Measurements from ENCODE around the gene PAWR.
"Not testable (repeated sequence)": the region's sequence is repeated elsewhere in the genome, so short reads cannot be mapped to it uniquely, and the experiment has no call there.

Gene PAWR

GRCh38 chr12:79592865-79593264, 97.9 kb downstream of the PAWR start:
- DNase-seq (ENCODE audit: low read depth): no peak

- no peak for DNase-seq (ENCODE audit: low read depth)
Observed at GRCh38 chr12:79591988-79592387, 98.8 kb downstream of the PAWR start.

- no peak for DNase-seq (ENCODE audit: low read depth)
Observed at GRCh38 chr12:79590751-79591150, 100.0 kb downstream of the PAWR start.

- no peak for DNase-seq (ENCODE audit: low read depth)
Observed at GRCh38 chr12:79587368-79587767, 103.4 kb downstream of the PAWR start.

GRCh38 chr12:79585147-79585546, 105.6 kb downstream of the PAWR start:
- no peak for DNase-seq (ENCODE audit: low read depth)

GRCh38 chr12:79573820-79574219, 116.9 kb downstream of the PAWR start:
- no peak for DNase-seq (ENCODE audit: low read depth)

- DNase-seq (ENCODE audit: low read depth): no peak
Observed at GRCh38 chr12:79569679-79570078, 121.1 kb downstream of the PAWR start.

GRCh38 chr12:79567175-79567563, 123.6 kb downstream of the PAWR start:
- DNase-seq (ENCODE audit: low read depth): no peak

- no peak for DNase-seq (ENCODE audit: low read depth)
Observed at GRCh38 chr12:79566452-79567174, 124.2 kb downstream of the PAWR start.

GRCh38 chr12:79564727-79565350, 125.9 kb downstream of the PAWR start:
- not testable (repeated sequence) for DNase-seq (ENCODE audit: low read depth)

GRCh38 chr12:79563021-79563740, 127.6 kb downstream of the PAWR start:
- no peak for DNase-seq (ENCODE audit: low read depth)

- DNase-seq (ENCODE audit: low read depth): no peak
Observed at GRCh38 chr12:79561401-79562132, 129.2 kb downstream of the PAWR start.

GRCh38 chr12:79560225-79560889, 130.4 kb downstream of the PAWR start:
- DNase-seq (ENCODE audit: low read depth): no peak

GRCh38 chr12:79559591-79559990, 131.2 kb downstream of the PAWR start:
- DNase-seq (ENCODE audit: low read depth): no peak

- DNase-seq (ENCODE audit: low read depth): no peak
Observed at GRCh38 chr12:79558924-79559469, 131.8 kb downstream of the PAWR start.

GRCh38 chr12:79557690-79558315, 133.0 kb downstream of the PAWR start:
- no peak for DNase-seq (ENCODE audit: low read depth)

- DNase-seq (ENCODE audit: low read depth): no peak
Observed at GRCh38 chr12:79555028-79555925, 135.5 kb downstream of the PAWR start.

- DNase-seq (ENCODE audit: low read depth): no peak
Observed at GRCh38 chr12:79553863-79554574, 136.7 kb downstream of the PAWR start.

GRCh38 chr12:79552192-79552591, 138.6 kb downstream of the PAWR start:
- no peak for DNase-seq (ENCODE audit: low read depth)

Measured in stimulated activated CD8-positive, alpha-beta memory T cell treated with anti-CD3 and anti-CD28 coated beads, Interleukin-15, amount 100 ng/mL, for 1 hour (primary cell).